SK-N-SH (cell line): Measurements from ENCODE around the gene MISP3. TPM values are rescaled to one million over a fixed set of nuclear protein-coding genes. Genes with fewer than 3 reads are reported as not detected.

ENCODE experiments used
- CTCF ChIA-PET: fragments of 300-600, 350-600 bp; formaldehyde crosslinking; extraction: SDS; loops from one replicate; lab custom pipeline; 2021; lab: Yijun Ruan, JAX
- POLR2A ChIA-PET: fragments of 350-600 bp; sonication (Branson Sonifier 250); formaldehyde crosslinking; extraction: SDS; loops from one replicate; lab custom pipeline; 2020; ENCODE audit warnings: antibody characterized with exemption, inconsistent platforms; lab: Yijun Ruan, JAX
- DNase-seq: peaks from one replicate; pipeline ENCODE4 v3.0.0; 2012
- H2AFZ ChIP-seq: fragments of 200-600 bp; sonication (generic); 2 replicates; pipeline ENCODE4 v1.8.1; 2016; ENCODE audit warnings: antibody characterized with exemption, mild to moderate bottlenecking, low read depth
- H3F3A ChIP-seq: fragments of 200-600 bp; sonication (generic); replicated peaks from 2 replicates; pipeline ENCODE3; 2016; ENCODE audit warnings: antibody characterized with exemption, mild to moderate bottlenecking; ENCODE audit not compliant: insufficient read depth
- H3K27ac ChIP-seq, 2 experiments: fragments of 200-500 bp in 1 of 2; fragments of 200-600 bp in 1 of 2; sonication (Bioruptor generic) in 1 of 2; sonication (generic), shearing (Covaris generic) in 1 of 2; 2 replicates each; pipeline versions ENCODE4 v1.5.1 to v1.6.1; 2014 to 2016; ENCODE audit warnings: low read depth in 2 of 2, inconsistent platforms in 1 of 2, low read length in 1 of 2, mild to moderate bottlenecking in 1 of 2, mixed read lengths in 1 of 2
- H3K27me3 ChIP-seq: fragments of 200-600 bp; sonication (generic), shearing (Covaris generic); 2 replicates; pipeline ENCODE4 v1.6.1; 2016; ENCODE audit warnings: mixed run types; ENCODE audit not compliant: insufficient read depth
- H3K36me3 ChIP-seq, 2 experiments: fragments of 200-500 bp in 1 of 2; fragments of 200-600 bp in 1 of 2; sonication (Bioruptor generic) in 1 of 2; sonication (generic) in 1 of 2; replicated peaks in 1 of 2; 2 replicates each; pipeline versions ENCODE3 to v1.5.1; 2014 to 2016; ENCODE audit warnings: low read length in 1 of 2, mild to moderate bottlenecking in 1 of 2; ENCODE audit not compliant: insufficient read depth in 2 of 2, control insufficient read depth in 1 of 2
- H3K4me1 ChIP-seq, 2 experiments: fragments of 200-500 bp in 1 of 2; fragments of 200-600 bp in 1 of 2; sonication (Bioruptor generic) in 1 of 2; sonication (generic), shearing (Covaris generic) in 1 of 2; 2 replicates each; pipeline versions ENCODE4 v1.5.1 to v1.6.1; 2014 to 2016; ENCODE audit warnings: low read depth in 1 of 2, low read length in 1 of 2, mixed run types in 1 of 2; ENCODE audit not compliant: insufficient read depth in 2 of 2, control insufficient read depth in 1 of 2
- H3K4me2 ChIP-seq: fragments of 200-600 bp; sonication (generic), shearing (Covaris generic); 2 replicates; pipeline ENCODE4 v1.6.1; 2017; ENCODE audit warnings: mixed run types
- H3K4me3 ChIP-seq, 2 experiments: fragments of 200-500 bp in 1 of 2; fragments of 200-600 bp in 1 of 2; sonication (Bioruptor generic) in 1 of 2; sonication (generic), shearing (Covaris generic) in 1 of 2; 2 replicates each; pipeline versions ENCODE4 v1.5.1 to v1.8.1; 2014 to 2016; ENCODE audit warnings: low read depth in 2 of 2, inconsistent platforms in 1 of 2, low read length in 1 of 2, mild to moderate bottlenecking in 1 of 2, mixed read lengths in 1 of 2, moderate library complexity in 1 of 2
- H3K79me2 ChIP-seq: fragments of 200-600 bp; sonication (generic); 2 replicates; pipeline ENCODE4 v1.8.1; 2017; ENCODE audit warnings: mild to moderate bottlenecking; ENCODE audit not compliant: insufficient read depth
- H3K9ac ChIP-seq: fragments of 200-600 bp; sonication (generic); 2 replicates; pipeline ENCODE4 v1.6.1; 2017; ENCODE audit warnings: mixed run types
- H3K9me2 ChIP-seq: fragments of 200-600 bp; sonication (generic); 2 replicates; pipeline ENCODE4 v1.6.1; 2017; ENCODE audit warnings: mixed run types
- H3K9me3 ChIP-seq: fragments of 200-600 bp; sonication (generic); 2 replicates; pipeline ENCODE4 v1.6.1; 2017; ENCODE audit warnings: mixed run types, mild to moderate bottlenecking, moderate library complexity
- H4K20me1 ChIP-seq: fragments of 200-600 bp; sonication (generic); 2 replicates; pipeline ENCODE4 v1.6.1; 2017; ENCODE audit warnings: mild to moderate bottlenecking, mixed run types; ENCODE audit not compliant: insufficient read depth
- CHD2 ChIP-seq: fragments of 150-350 bp; IDR thresholded peaks from 2 replicates; pipeline ENCODE4 v1.6.1; 2018; ENCODE audit warnings: low read length; ENCODE audit not compliant: partially characterized antibody
- CTCF ChIP-seq: fragments of 200-600 bp; sonication (generic); IDR thresholded peaks from 2 replicates; pipeline ENCODE4 v1.6.1; 2017; ENCODE audit warnings: antibody characterized with exemption, mild to moderate bottlenecking, moderate library complexity
- ELF1 ChIP-seq: IDR thresholded peaks from 2 replicates; pipeline ENCODE4 v1.4.0; 2012
- JUND ChIP-seq: IDR thresholded peaks from 2 replicates; pipeline ENCODE4 v1.4.0; 2012
- MEF2A ChIP-seq: IDR thresholded peaks from 2 replicates; pipeline ENCODE4 v1.4.0; 2012; ENCODE audit warnings: low read depth, borderline replicate concordance
- PBX3 ChIP-seq: IDR thresholded peaks from 2 replicates; pipeline ENCODE4; 2012
- POLR2AphosphoS5 ChIP-seq: IDR thresholded peaks from 2 replicates; pipeline ENCODE4 v1.6.1; 2012; ENCODE audit warnings: low read depth, low read length
- RFX5 ChIP-seq: IDR thresholded peaks from 2 replicates; pipeline ENCODE4 v1.6.1; 2012; ENCODE audit warnings: mild to moderate bottlenecking, improper control_type of control experiment, low read length
- SIN3A ChIP-seq: IDR thresholded peaks from 2 replicates; pipeline ENCODE4 v1.6.1; 2012; ENCODE audit warnings: low read depth, mild to moderate bottlenecking, low read length, moderate library complexity, borderline replicate concordance
- TCF12 ChIP-seq: IDR thresholded peaks from 2 replicates; pipeline ENCODE4 v1.4.0; 2012
- TEAD4 ChIP-seq: IDR thresholded peaks from 2 replicates; pipeline ENCODE4 v1.4.0; 2012; ENCODE audit warnings: mild to moderate bottlenecking, borderline replicate concordance; ENCODE audit not compliant: insufficient read depth
- USF1 ChIP-seq: IDR thresholded peaks from 2 replicates; pipeline ENCODE4 v1.4.0; 2012; ENCODE audit warnings: low read depth, borderline replicate concordance
- USF2 ChIP-seq: fragments of 150-350 bp; IDR thresholded peaks from 2 replicates; pipeline ENCODE4 v1.6.1; 2017; ENCODE audit warnings: antibody characterized with exemption, low read length, low read depth, borderline replicate concordance
- WGBS: methylation state at CpG from one replicate; pipeline ENCODE4 v1.1.6; 2017; ENCODE audit warnings: low lambda C conversion rate; 5-methylcytosine and 5-hydroxymethylcytosine counted together
- polyA plus RNA-seq, 3 experiments: library from polyadenylated mRNA; depleted of rRNA; stranded (reverse); fragments of >200 nt; gene quantifications; 2 replicates each; pipeline ENCODE4 v1.2.3, GENCODE V29; 2012

The MISP3 gene
- polyA plus RNA-seq, 1 of the 3 experiments (the other 2 are of a cell fraction): 2.6 TPM

GRCh38 chr19:14081797-14082674 lies 9.4 kb downstream of the MISP3 start:
- peaks cover 19% of the 10 kb centered on the region; the same call in 1 of the 2 replicates for H3K79me2 ChIP-seq
- no peak for DNase-seq
- peak overlapping the region; percentile 72; the same call in 1 of the 2 replicates for H2AFZ ChIP-seq
- H3K4me3 ChIP-seq: peak overlapping the region; percentile 68 to 77
- 6% methylated on average over 11 of the region's 24 CpGs for WGBS
- no peaks in the 10 kb centered on the region for H3K9me2 ChIP-seq
- peaks cover 3 to 12% of the 10 kb centered on the region in 2 experiments; a peak in 2 of 4 replicates for H3K4me1 ChIP-seq
- H3F3A ChIP-seq: peaks cover 14% of the 10 kb centered on the region
- peak overlapping the region; percentile 94 for H3K4me2 ChIP-seq
- H3K9me3 ChIP-seq: no peaks in the 10 kb centered on the region
- CTCF ChIA-PET: interaction anchor here (0.7 to 6.6 kb wide), 7 partner anchors 9 to 489 kb away, joined by 3 to 37 read pairs (median 4); partner anchors contain the start of genes ASF1B, IL27RA, MISP3 and NDUFB7
- TF ChIP-seq CTCF: no peak
- no peak for TF ChIP-seq RFX5
- TF ChIP-seq TEAD4: no peak
- no peak for TF ChIP-seq USF1
- no peak for TF ChIP-seq CHD2
- no peak for TF ChIP-seq MEF2A
- no peak for TF ChIP-seq JUND
- no peak for TF ChIP-seq PBX3
- TF ChIP-seq TCF12: no peak
- TF ChIP-seq SIN3A: no peak
- no peak for TF ChIP-seq POLR2AphosphoS5
- no peak for TF ChIP-seq ELF1
- no peak for TF ChIP-seq USF2
- TF ChIP-seq, all 33 proteins: peak for 0
- POLR2A ChIA-PET: interaction anchor here (0.6 to 1.6 kb wide), 4 partner anchors 10 to 216 kb away, joined by 3 to 5 read pairs (median 4); partner anchors contain the start of genes ASF1B and MISP3
- Histone ChIP-seq H3K36me3 (peaks cover 4 to 6% of the 10 kb centered on the region in 2 experiments), H4K20me1 (no peaks in the 10 kb centered on the region), H3K27ac (peak overlapping the region; percentile 51 to 52; a peak in 2 of 4 replicates), H3K27me3 (no peaks in the 10 kb centered on the region), H3K9ac (peak overlapping the region; percentile 78)
